Upper lobe of left lung (tissue), 6 donors: Measurements from ENCODE around the gene ATP23. TPM values are rescaled to one million over a fixed set of nuclear protein-coding genes. Genes with fewer than 3 reads are reported as not detected.

ENCODE experiments used
- ATAC-seq, 2 donors: fragments of 200-7000 bp; cut with Tn5 transposase; one replicate each; pipeline ENCODE4 v1.9.1; 2022; ENCODE audit warnings: mild to moderate bottlenecking in 2 of 2, moderate library complexity in 2 of 2; ENCODE audit not compliant: low FRiP score in 2 of 2
- DNase-seq, 2 donors: peaks; one replicate each; pipeline ENCODE4 v3.0.0-alpha.2; 2019 to 2020
- H3K27ac ChIP-seq, 4 donors: fragments of 200-600 bp; sonication (generic); one replicate each; pipeline ENCODE4 v1.5.1; 2016 to 2019
- H3K27me3 ChIP-seq, 4 donors: fragments of 200-600 bp; sonication (generic); one replicate each; pipeline ENCODE4 v1.5.1; 2017 to 2019
- H3K36me3 ChIP-seq, 4 donors: fragments of 200-600 bp; sonication (generic); one replicate each; pipeline ENCODE4 v1.5.1; 2016 to 2019
- H3K4me1 ChIP-seq, 4 donors: fragments of 200-600 bp; sonication (generic); one replicate each; pipeline ENCODE4 v1.5.1; 2018 to 2019
- H3K4me3 ChIP-seq, 4 donors: fragments of 200-600 bp; sonication (generic); one replicate each; pipeline ENCODE4 v1.5.1; 2017 to 2019; ENCODE audit warnings: mild to moderate bottlenecking in 2 of 4, moderate library complexity in 1 of 4
- H3K9me3 ChIP-seq, 4 donors: fragments of 200-600 bp; sonication (generic); one replicate each; pipeline ENCODE4 v1.5.1; 2018 to 2019
- CTCF ChIP-seq, 6 experiments: fragments of 450-650 bp in 4 of 6; fragments of 200-600 bp in 2 of 6; sonication (generic) in 2 of 6; IDR thresholded peaks; one replicate each; pipeline ENCODE4 v1.5.1; 2016 to 2019; ENCODE audit warnings: antibody characterized with exemption in 6 of 6
- EP300 ChIP-seq, 4 donors: sonication (generic); formaldehyde crosslinking; IDR thresholded peaks; one replicate each; pipeline ENCODE4 v1.5.1; 2017; ENCODE audit warnings: antibody characterized with exemption in 4 of 4, control low read depth in 2 of 4
- POLR2A ChIP-seq, 4 donors: fragments of 450-650 bp; IDR thresholded peaks; one replicate each; pipeline ENCODE4 v1.5.1; 2016 to 2017; ENCODE audit warnings: antibody characterized with exemption in 4 of 4, mild to moderate bottlenecking in 2 of 4
- POLR2AphosphoS5 ChIP-seq, 2 donors: sonication (generic); formaldehyde crosslinking; IDR thresholded peaks; one replicate each; pipeline ENCODE4 v1.5.1; 2017; ENCODE audit warnings: antibody characterized with exemption in 2 of 2
- WGBS, 2 donors: methylation state at CpG; one replicate each; pipeline ENCODE4 v1.1.5; 2017 to 2018; 5-methylcytosine and 5-hydroxymethylcytosine counted together
- total RNA-seq, 6 donors: library from RNA; depleted of rRNA in 4 of 6; stranded (reverse); fragments of >200 nt in 4 of 6; gene quantifications; one replicate each; pipeline versions ENCODE4 v1.1.0 to v1.2.1, GENCODE V29; 2016 to 2021
- donor health status: DM: no; HTN: no; CAD: no; lungs with moderate emphysema.
- donor health status: DM: no; HTN: yes; CAD: no; lungs with severe emphysema.

Gene ATP23
- total RNA-seq, 6 donors from 2014 or later: 4.7 to 18.8 (median 7.7) TPM; not detected in 1

GRCh38 chr12:57998251-57998650 lies 56.9 kb downstream of the ATP23 start:
- no peaks in the 10 kb centered on the region for H3K36me3 ChIP-seq
- TF ChIP-seq POLR2A (IDR thresholded peaks at IDR 0.05): no peak
- TF ChIP-seq CTCF (IDR thresholded peaks at IDR 0.05): no peak
- TF ChIP-seq EP300 (IDR thresholded peaks at IDR 0.05): no peak
- no peak for TF ChIP-seq POLR2AphosphoS5 (IDR thresholded peaks at IDR 0.05)
- no peaks in the 10 kb centered on the region for H3K4me1 ChIP-seq
- ATAC-seq (peak in 1 of 2 donors; percentile 19), DNase-seq (peak in 1 of 2 donors; percentile 42)
- H3K27me3 ChIP-seq: no peaks in the 10 kb centered on the region
- no peak overlapping the region for H3K27ac ChIP-seq
- no peak overlapping the region for H3K4me3 ChIP-seq
- H3K9me3 ChIP-seq: peaks cover 8 to 33% (median 30%) of the 10 kb centered on the region in 4 donors

GRCh38 chr12:58000499-58000898 lies 59.1 kb downstream of the ATP23 start:
- no peak for TF ChIP-seq POLR2A (IDR thresholded peaks at IDR 0.05)
- no peak for TF ChIP-seq POLR2AphosphoS5 (IDR thresholded peaks at IDR 0.05)
- no peak for TF ChIP-seq EP300 (IDR thresholded peaks at IDR 0.05)
- no peaks in the 10 kb centered on the region for H3K4me1 ChIP-seq
- no peaks in the 10 kb centered on the region for H3K27me3 ChIP-seq
- ATAC-seq (no peak), DNase-seq (no peak)
- peaks cover 8 to 33% (median 30%) of the 10 kb centered on the region in 4 donors for H3K9me3 ChIP-seq
- 82 to 97% methylated on average over 2 of the region's 2 CpGs for WGBS, 2 donors
- no peak overlapping the region for H3K27ac ChIP-seq
- H3K4me3 ChIP-seq: no peak overlapping the region
- H3K36me3 ChIP-seq: no peaks in the 10 kb centered on the region

GRCh38 chr12:58007875-58008274 lies 66.5 kb downstream of the ATP23 start:
- H3K36me3 ChIP-seq: no peaks in the 10 kb centered on the region
- no peak for DNase-seq
- no peaks in the 10 kb centered on the region for H3K27me3 ChIP-seq
- no peak overlapping the region for H3K27ac ChIP-seq
- H3K4me3 ChIP-seq: no peak overlapping the region
- no peak for TF ChIP-seq POLR2AphosphoS5 (IDR thresholded peaks at IDR 0.05)
- no peak for TF ChIP-seq EP300 (IDR thresholded peaks at IDR 0.05)
- no peak for TF ChIP-seq CTCF (IDR thresholded peaks at IDR 0.05)
- no peak for TF ChIP-seq POLR2A (IDR thresholded peaks at IDR 0.05)
- H3K9me3 ChIP-seq: no peaks in the 10 kb centered on the region
- 91 to 94% methylated on average over 4 of the region's 4 CpGs for WGBS, 2 donors
- no peaks in the 10 kb centered on the region for H3K4me1 ChIP-seq
- no peak for ATAC-seq

- DNase-seq (no peak), ATAC-seq (no peak)
- H3K36me3 ChIP-seq: no peaks in the 10 kb centered on the region
- no peaks in the 10 kb centered on the region for H3K4me1 ChIP-seq
- TF ChIP-seq CTCF (IDR thresholded peaks at IDR 0.05): no peak
- TF ChIP-seq EP300 (IDR thresholded peaks at IDR 0.05): no peak
- TF ChIP-seq POLR2AphosphoS5 (IDR thresholded peaks at IDR 0.05): no peak
- TF ChIP-seq POLR2A (IDR thresholded peaks at IDR 0.05): no peak
- no peak overlapping the region for H3K4me3 ChIP-seq
- no peaks in the 10 kb centered on the region for H3K27me3 ChIP-seq
- no peaks in the 10 kb centered on the region for H3K9me3 ChIP-seq
- H3K27ac ChIP-seq: no peak overlapping the region
- WGBS, 2 donors: 25 to 45% methylated on average over 2 to 3 of the region's 3 CpGs
Measured at GRCh38 chr12:58008634-58009033, 67.3 kb downstream of the ATP23 start.

Other genes with a start within 250 kb of the ATP23 start
- 100 to 1,000 TPM; 171 to 305 (median 278) TPM for gene OS9, start 247.4 kb upstream of the ATP23 start, total RNA-seq
- 1 to 10 TPM; 2.0 to 7.3 (median 5.8) TPM for gene AGAP2, start 202.8 kb upstream of the ATP23 start, total RNA-seq
- gene TSPAN31, start 196.5 kb upstream of the ATP23 start, total RNA-seq: 10 to 100 TPM; 16.8 to 54.6 (median 37.3) TPM
- 100 to 1,000 TPM in 2 of 6 donors, 10 to 100 TPM in 4; 38.5 to 109 (median 62.5) TPM for gene CDK4, start 189.3 kb upstream of the ATP23 start, total RNA-seq
- 10 to 100 TPM; 15.4 to 36.7 (median 21.3) TPM for gene MARCHF9, start 186.5 kb upstream of the ATP23 start, total RNA-seq
- 1 to 10 TPM in 4 of 6 donors, under 1 TPM in 1, not detected in 1; 0.98 to 5.2 (median 2.5) TPM for gene CYP27B1, start 174.5 kb upstream of the ATP23 start, total RNA-seq
- 10 to 100 TPM in 4 of 6 donors, 1 to 10 TPM in 2; 1.3 to 30.2 (median 16.9) TPM for gene METTL1, start 169.5 kb upstream of the ATP23 start, total RNA-seq
- 10 to 100 TPM in 2 of 6 donors, 1 to 10 TPM in 4; 4.2 to 18.3 (median 6.4) TPM for gene EEF1AKMT3, start 169.0 kb upstream of the ATP23 start, total RNA-seq
- 10 to 100 TPM in 4 of 6 donors, 1 to 10 TPM in 2; 5.0 to 34.0 (median 22.8) TPM for gene TSFM, start 158.8 kb upstream of the ATP23 start, total RNA-seq
- gene AVIL, start 122.8 kb upstream of the ATP23 start, total RNA-seq: 10 to 100 TPM in 3 of 6 donors, 1 to 10 TPM in 3; 4.9 to 57.6 (median 8.7) TPM
- gene CTDSP2, start 94.8 kb upstream of the ATP23 start, total RNA-seq: 100 to 1,000 TPM; 153 to 226 (median 175) TPM